Neural cell (in vitro differentiated cells): ENCODE results near the gene APOC4. TPM values are rescaled to one million over a fixed set of nuclear protein-coding genes. Genes with fewer than 3 reads are reported as not detected.
"Not testable (repeated sequence)": the region's sequence is repeated elsewhere in the genome, so short reads cannot be mapped to it uniquely, and the experiment has no call there.

ENCODE experiments used
- H2AFZ ChIP-seq: fragments of 200-600, 300-800 bp; sonication (generic), shearing (Covaris generic); 2 replicates; pipeline ENCODE4 v1.6.0; 2014; ENCODE audit warnings: low read depth, mild to moderate bottlenecking, antibody characterized with exemption, low read length, moderate library complexity
- H3F3A ChIP-seq: fragments of 200-600 bp; shearing (Covaris generic); 2 replicates; pipeline ENCODE4 v1.6.1; 2016; ENCODE audit warnings: mild to moderate bottlenecking, moderate library complexity, mixed read lengths, antibody characterized with exemption, low read length; ENCODE audit not compliant: insufficient read depth, poor library complexity, severe bottlenecking
- H3K27ac ChIP-seq: fragments of 200-600, 300-800 bp; sonication (generic), shearing (Covaris generic); 2 replicates; pipeline ENCODE4 v1.5.1; 2014; ENCODE audit warnings: mild to moderate bottlenecking, low read length, moderate library complexity
- H3K27me3 ChIP-seq: fragments of 300-800, 200-600 bp; sonication (generic), shearing (Covaris generic); 2 replicates; pipeline ENCODE4 v1.6.0; 2014; ENCODE audit warnings: mild to moderate bottlenecking, low read depth, low read length, moderate library complexity; ENCODE audit not compliant: insufficient read depth
- H3K36me3 ChIP-seq: fragments of 300-800, 200-600 bp; sonication (generic), shearing (Covaris generic); 2 replicates; pipeline ENCODE4 v1.5.1; 2014; ENCODE audit warnings: mild to moderate bottlenecking, antibody characterized with exemption, low read length, moderate library complexity; ENCODE audit not compliant: insufficient read depth
- H3K4me2 ChIP-seq: fragments of 300-800, 200-600 bp; sonication (generic), shearing (Covaris generic); 2 replicates; pipeline ENCODE4 v1.6.0; 2014; ENCODE audit warnings: mild to moderate bottlenecking, low read length
- H3K4me3 ChIP-seq: fragments of 300-800, 200-600 bp; sonication (generic), shearing (Covaris generic); 2 replicates; pipeline ENCODE4 v1.5.1; 2014; ENCODE audit warnings: mild to moderate bottlenecking, low read length, moderate library complexity
- H3K79me2 ChIP-seq: fragments of 200-600 bp; shearing (Covaris generic); replicated peaks from 2 replicates; pipeline ENCODE4 v1.6.0; 2014; ENCODE audit warnings: mild to moderate bottlenecking, low read length, moderate library complexity; ENCODE audit not compliant: insufficient read depth
- H3K9ac ChIP-seq: fragments of 300-800, 200-600 bp; sonication (generic), shearing (Covaris generic); 2 replicates; pipeline ENCODE4 v1.6.1; 2016; ENCODE audit warnings: mild to moderate bottlenecking, low read length, mixed read lengths
- H3K9me2 ChIP-seq: fragments of 200-600 bp; shearing (Covaris generic); 2 replicates; pipeline ENCODE4 v1.6.1; 2016; ENCODE audit warnings: mild to moderate bottlenecking, low read length, mixed read lengths; ENCODE audit not compliant: insufficient read depth
- H3K9me3 ChIP-seq: fragments of 200-600, 300-800 bp; sonication (generic), shearing (Covaris generic); 2 replicates; pipeline ENCODE4 v1.6.1; 2016; ENCODE audit warnings: mild to moderate bottlenecking, mixed run types, low read length, moderate library complexity, mixed read lengths
- H4K20me1 ChIP-seq: fragments of 200-600 bp; shearing (Covaris generic); 2 replicates; pipeline ENCODE4 v1.6.1; 2016; ENCODE audit warnings: mild to moderate bottlenecking, mixed run types; ENCODE audit not compliant: insufficient read depth
- EP300 ChIP-seq: fragments of 450-650 bp; conservative IDR thresholded peaks from 2 replicates; pipeline ENCODE4 v1.6.1; 2014; ENCODE audit warnings: antibody characterized with exemption, mild to moderate bottlenecking, moderate library complexity; ENCODE audit not compliant: poor library complexity, severe bottlenecking
- EZH2 ChIP-seq: fragments of 200-600, 300-800 bp; shearing (Covaris generic), sonication (generic); IDR thresholded peaks from 2 replicates; pipeline ENCODE4 v1.6.1; 2014; ENCODE audit warnings: antibody characterized with exemption, low read length, borderline replicate concordance, mild to moderate bottlenecking; ENCODE audit not compliant: insufficient read depth, poor library complexity, severe bottlenecking
- MXI1 ChIP-seq: fragments of 450-650 bp; conservative IDR thresholded peaks from 2 replicates; pipeline ENCODE4 v1.6.1; 2014; ENCODE audit warnings: antibody characterized with exemption, mild to moderate bottlenecking; ENCODE audit not compliant: poor library complexity, severe bottlenecking
- POLR2AphosphoS5 ChIP-seq: IDR thresholded peaks from 2 replicates; pipeline ENCODE4 v1.6.1; 2012
- RAD21 ChIP-seq: fragments of 450-650 bp; conservative IDR thresholded peaks from 2 replicates; pipeline ENCODE4 v1.6.1; 2014; ENCODE audit warnings: antibody characterized with exemption, mild to moderate bottlenecking, moderate library complexity
- SMC3 ChIP-seq: fragments of 450-650 bp; conservative IDR thresholded peaks from 2 replicates; pipeline ENCODE4 v1.6.1; 2014; ENCODE audit warnings: antibody characterized with exemption, mild to moderate bottlenecking, moderate library complexity; ENCODE audit not compliant: poor library complexity
- TAF1 ChIP-seq: IDR thresholded peaks from 2 replicates; pipeline ENCODE4 v1.6.1; 2012; ENCODE audit warnings: low read depth
- polyA plus RNA-seq: library from polyadenylated mRNA; depleted of rRNA; stranded (reverse); fragments of >200 nt; gene quantifications from 2 replicates; pipeline ENCODE4 v1.2.3, GENCODE V29; 2014
- TF ChIP-seq, protein P1 (sequence below): fragments of 450-650 bp; IDR thresholded peaks from 2 replicates; pipeline ENCODE4 v1.5.1; 2014; ENCODE audit warnings: antibody characterized with exemption, mild to moderate bottlenecking, moderate library complexity; ENCODE audit not compliant: poor library complexity, severe bottlenecking
- TF ChIP-seq, protein P2 (sequence below): IDR thresholded peaks from 2 replicates; pipeline ENCODE4 v1.6.1; 2012; ENCODE audit warnings: borderline replicate concordance

The APOC4 gene
- polyA plus RNA-seq, 1 donor from 2014 or later: not detected

DNA sequence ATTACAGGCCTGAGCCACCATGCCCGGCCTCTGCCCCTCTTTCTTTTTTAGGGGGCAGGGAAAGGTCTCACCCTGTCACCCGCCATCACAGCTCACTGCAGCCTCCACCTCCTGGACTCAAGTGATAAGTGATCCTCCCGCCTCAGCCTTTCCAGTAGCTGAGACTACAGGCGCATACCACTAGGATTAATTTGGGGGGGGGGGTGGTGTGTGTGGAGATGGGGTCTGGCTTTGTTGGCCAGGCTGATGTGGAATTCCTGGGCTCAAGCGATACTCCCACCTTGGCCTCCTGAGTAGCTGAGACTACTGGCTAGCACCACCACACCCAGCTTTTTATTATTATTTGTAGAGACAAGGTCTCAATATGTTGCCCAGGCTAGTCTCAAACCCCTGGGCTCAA is 32.3 kb upstream of the APOC4 start:
- no peak overlapping the region for H3K27ac ChIP-seq
- no peak overlapping the region for H2AFZ ChIP-seq

DNA sequence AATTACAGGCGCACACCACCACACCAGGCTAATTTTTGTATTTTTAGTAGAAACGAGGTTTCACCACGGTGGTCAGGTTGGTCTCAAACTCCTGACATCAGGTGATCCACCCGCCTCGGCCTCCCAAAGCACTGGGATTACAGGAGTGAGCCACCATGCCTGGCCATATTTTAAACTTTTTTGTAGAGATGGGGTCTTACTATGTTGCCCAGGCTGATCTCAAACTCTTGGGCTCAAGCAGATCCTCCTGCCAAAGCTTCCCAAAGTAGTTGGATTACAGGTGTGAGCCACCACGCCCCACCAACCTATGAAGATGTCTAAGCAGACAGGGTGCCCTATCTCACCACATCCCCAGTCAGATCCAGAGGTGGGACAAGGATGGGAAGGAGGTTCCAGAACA is 30.1 kb upstream of the APOC4 start:
- H4K20me1 ChIP-seq, H3K27ac ChIP-seq, H3K4me3 ChIP-seq, H3K9me2 ChIP-seq, H3K4me2 ChIP-seq, H2AFZ ChIP-seq, H3F3A ChIP-seq, H3K9ac ChIP-seq, H3K36me3 ChIP-seq, H3K27me3 ChIP-seq, H3K79me2 ChIP-seq, H3K9me3 ChIP-seq: not testable (repeated sequence)

More for the DNA sequence above, 32.3 kb upstream of the APOC4 start:
- Histone ChIP-seq H3F3A (no peaks in the 10 kb centered on the region), H3K79me2 (no peaks in the 10 kb centered on the region), H3K9me3 (no peaks in the 10 kb centered on the region), H3K9me2 (no peaks in the 10 kb centered on the region), H4K20me1 (no peaks in the 10 kb centered on the region), H3K4me2 (no peak overlapping the region), H3K9ac (no peak overlapping the region), H3K4me3 (no peak overlapping the region), H3K36me3 (no peaks in the 10 kb centered on the region), H3K27me3 (peaks cover 8% of the 10 kb centered on the region)
- no peak for TF ChIP-seq RAD21
- TF ChIP-seq SMC3: no peak
- TF ChIP-seq EP300: no peak
- no peak for TF ChIP-seq EZH2
- TF ChIP-seq MXI1: no peak
- no peak for TF ChIP-seq POLR2AphosphoS5
- TF ChIP-seq, protein P1, sequence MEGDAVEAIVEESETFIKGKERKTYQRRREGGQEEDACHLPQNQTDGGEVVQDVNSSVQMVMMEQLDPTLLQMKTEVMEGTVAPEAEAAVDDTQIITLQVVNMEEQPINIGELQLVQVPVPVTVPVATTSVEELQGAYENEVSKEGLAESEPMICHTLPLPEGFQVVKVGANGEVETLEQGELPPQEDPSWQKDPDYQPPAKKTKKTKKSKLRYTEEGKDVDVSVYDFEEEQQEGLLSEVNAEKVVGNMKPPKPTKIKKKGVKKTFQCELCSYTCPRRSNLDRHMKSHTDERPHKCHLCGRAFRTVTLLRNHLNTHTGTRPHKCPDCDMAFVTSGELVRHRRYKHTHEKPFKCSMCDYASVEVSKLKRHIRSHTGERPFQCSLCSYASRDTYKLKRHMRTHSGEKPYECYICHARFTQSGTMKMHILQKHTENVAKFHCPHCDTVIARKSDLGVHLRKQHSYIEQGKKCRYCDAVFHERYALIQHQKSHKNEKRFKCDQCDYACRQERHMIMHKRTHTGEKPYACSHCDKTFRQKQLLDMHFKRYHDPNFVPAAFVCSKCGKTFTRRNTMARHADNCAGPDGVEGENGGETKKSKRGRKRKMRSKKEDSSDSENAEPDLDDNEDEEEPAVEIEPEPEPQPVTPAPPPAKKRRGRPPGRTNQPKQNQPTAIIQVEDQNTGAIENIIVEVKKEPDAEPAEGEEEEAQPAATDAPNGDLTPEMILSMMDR: no peak
- no peak for TF ChIP-seq TAF1
- TF ChIP-seq, protein P2, sequence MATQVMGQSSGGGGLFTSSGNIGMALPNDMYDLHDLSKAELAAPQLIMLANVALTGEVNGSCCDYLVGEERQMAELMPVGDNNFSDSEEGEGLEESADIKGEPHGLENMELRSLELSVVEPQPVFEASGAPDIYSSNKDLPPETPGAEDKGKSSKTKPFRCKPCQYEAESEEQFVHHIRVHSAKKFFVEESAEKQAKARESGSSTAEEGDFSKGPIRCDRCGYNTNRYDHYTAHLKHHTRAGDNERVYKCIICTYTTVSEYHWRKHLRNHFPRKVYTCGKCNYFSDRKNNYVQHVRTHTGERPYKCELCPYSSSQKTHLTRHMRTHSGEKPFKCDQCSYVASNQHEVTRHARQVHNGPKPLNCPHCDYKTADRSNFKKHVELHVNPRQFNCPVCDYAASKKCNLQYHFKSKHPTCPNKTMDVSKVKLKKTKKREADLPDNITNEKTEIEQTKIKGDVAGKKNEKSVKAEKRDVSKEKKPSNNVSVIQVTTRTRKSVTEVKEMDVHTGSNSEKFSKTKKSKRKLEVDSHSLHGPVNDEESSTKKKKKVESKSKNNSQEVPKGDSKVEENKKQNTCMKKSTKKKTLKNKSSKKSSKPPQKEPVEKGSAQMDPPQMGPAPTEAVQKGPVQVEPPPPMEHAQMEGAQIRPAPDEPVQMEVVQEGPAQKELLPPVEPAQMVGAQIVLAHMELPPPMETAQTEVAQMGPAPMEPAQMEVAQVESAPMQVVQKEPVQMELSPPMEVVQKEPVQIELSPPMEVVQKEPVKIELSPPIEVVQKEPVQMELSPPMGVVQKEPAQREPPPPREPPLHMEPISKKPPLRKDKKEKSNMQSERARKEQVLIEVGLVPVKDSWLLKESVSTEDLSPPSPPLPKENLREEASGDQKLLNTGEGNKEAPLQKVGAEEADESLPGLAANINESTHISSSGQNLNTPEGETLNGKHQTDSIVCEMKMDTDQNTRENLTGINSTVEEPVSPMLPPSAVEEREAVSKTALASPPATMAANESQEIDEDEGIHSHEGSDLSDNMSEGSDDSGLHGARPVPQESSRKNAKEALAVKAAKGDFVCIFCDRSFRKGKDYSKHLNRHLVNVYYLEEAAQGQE: no peak

DNA sequence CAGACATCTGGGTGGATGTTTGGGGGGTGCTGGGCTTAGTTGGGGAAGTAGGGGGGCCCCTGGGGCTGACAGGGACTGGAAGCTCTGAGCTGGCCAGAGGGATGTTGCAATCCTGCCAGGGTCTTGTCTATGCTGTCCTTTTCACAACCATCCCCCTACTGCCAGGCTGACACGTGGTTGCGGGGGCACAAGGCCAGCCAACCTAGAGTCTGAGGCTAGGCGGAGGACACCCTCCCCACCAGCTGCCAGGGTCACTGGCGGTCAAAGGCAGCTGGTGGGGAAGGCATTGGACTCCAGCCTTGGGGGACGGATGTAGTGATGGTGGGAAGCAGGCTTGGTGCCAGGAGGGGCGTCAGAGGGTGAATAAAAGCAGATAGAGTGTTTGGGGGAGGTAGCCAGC is 29.2 kb upstream of the APOC4 start:
- no peak overlapping the region for H3K9ac ChIP-seq
- H3K9me3 ChIP-seq: no peaks in the 10 kb centered on the region
- H3K4me3 ChIP-seq: no peak overlapping the region
- no peak overlapping the region for H3K4me2 ChIP-seq
- TF ChIP-seq, protein P2: no peak
- no peak for TF ChIP-seq EP300
- no peak for TF ChIP-seq SMC3
- no peak for TF ChIP-seq POLR2AphosphoS5
- no peak for TF ChIP-seq MXI1
- no peak for TF ChIP-seq EZH2
- no peak for TF ChIP-seq TAF1
- no peak for TF ChIP-seq RAD21
- TF ChIP-seq, protein P1: no peak
- H2AFZ ChIP-seq: no peak overlapping the region
- no peaks in the 10 kb centered on the region for H3K9me2 ChIP-seq
- no peaks in the 10 kb centered on the region for H3K79me2 ChIP-seq
- H3F3A ChIP-seq: no peaks in the 10 kb centered on the region
- H3K27ac ChIP-seq: no peak overlapping the region
- no peaks in the 10 kb centered on the region for H3K36me3 ChIP-seq
- no peaks in the 10 kb centered on the region for H3K27me3 ChIP-seq
- no peaks in the 10 kb centered on the region for H4K20me1 ChIP-seq
